ENCODE measurements around the gene PCSK4.

GRCh38 chr19:1457892-1458291 is 32.3 kb downstream of the PCSK4 start:
- TF ChIP-seq CTCF (conservative IDR thresholded peaks at IDR 0.05), result no peak
- no peak for TF ChIP-seq EZH2 (IDR thresholded peaks at IDR 0.05; ENCODE audit: low read depth)
